ENCODE measurements around the gene AMFR.

Gene AMFR

DNA sequence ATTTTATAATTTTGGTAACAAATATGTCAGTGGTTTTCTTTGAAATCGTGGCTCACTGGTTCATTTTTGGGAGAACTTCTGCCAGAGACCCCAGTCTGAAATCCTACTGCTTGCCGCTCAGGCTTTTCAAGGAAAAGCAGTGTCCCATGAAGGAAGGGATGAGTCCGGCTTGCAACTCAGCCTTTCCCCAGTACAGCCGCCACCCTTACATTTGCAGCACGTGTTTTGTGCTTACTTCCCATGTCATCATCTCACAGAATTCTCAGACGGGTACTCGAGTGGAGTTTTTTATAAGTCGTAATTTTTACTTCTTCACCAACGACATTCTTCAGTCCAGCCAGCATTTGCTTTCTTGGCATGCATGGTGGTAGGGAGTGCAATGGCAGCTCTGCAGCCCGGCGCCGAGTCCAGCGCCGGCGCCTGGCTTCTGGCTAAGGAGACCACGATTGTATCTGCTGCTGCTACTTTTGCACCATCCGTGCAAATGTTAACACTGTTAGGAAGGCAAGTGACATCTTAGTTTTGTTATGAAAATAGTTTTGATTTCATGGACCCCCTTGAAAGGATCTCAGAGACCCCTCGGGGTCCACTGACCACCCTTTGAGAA, 111.0 kb downstream of the AMFR start:
- DNase-seq (ENCODE audit: low read depth in 3 of 3, low spot score in 1 of 3) = no peak

DNA sequence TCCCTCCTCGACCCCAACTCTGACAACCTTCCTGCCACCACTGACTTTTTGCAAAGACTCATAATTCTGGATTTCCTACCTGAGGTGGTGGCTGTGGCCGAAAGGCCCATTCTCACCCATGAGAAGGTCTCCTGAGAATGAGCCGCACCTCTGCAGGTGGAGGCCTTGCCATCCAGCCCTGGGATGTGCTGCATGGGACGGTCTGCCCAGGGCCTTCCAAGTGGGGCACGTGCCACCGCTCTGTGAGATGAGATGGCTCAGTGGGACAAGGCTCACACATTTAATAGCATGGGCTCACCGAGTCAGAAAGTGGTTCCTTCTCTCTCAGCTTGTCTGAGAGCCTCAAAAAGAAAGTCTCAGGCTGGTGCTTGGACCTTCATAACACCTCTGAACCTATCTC, 112.8 kb downstream of the AMFR start:
- DNase-seq (ENCODE audit: low read depth in 3 of 3, low spot score in 1 of 3) = no peak

DNA sequence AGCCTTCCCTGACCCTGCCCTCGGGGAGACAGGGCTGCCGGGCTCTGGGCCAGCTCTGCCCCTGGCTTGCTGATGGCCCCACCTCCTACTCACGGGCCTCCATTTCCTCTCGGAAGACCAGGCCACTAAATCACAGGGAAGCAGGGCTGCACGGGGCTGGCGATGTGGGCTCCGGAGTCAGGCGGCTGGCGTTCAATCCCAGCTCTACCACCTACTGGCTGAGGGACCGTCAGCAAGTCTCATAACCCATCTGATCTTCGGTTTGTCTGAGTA, 113.4 kb downstream of the AMFR start:
- no peak for DNase-seq (ENCODE audit: low read depth in 3 of 3, low spot score in 1 of 3)
